Suprapubic skin (tissue), 4 donors: ENCODE data around the gene RASL12. TPM values are rescaled to one million over a fixed set of nuclear protein-coding genes. Genes with fewer than 3 reads are reported as not detected.
A peak's percentile ranks its signal among the peaks of the same experiment; 100 is the strongest.
"Not testable (repeated sequence)": the region's sequence is repeated elsewhere in the genome, so short reads cannot be mapped to it uniquely, and the experiment has no call there.

Experiments used
- DNase-seq, 2 donors: peaks; one replicate each; pipeline ENCODE4 v3.0.0-alpha.2; 2019; ENCODE audit warnings: low spot score in 2 of 2
- H3K27ac ChIP-seq: fragments of 200-600 bp; sonication (generic); one replicate; pipeline ENCODE4 v1.5.1; 2019
- H3K27me3 ChIP-seq: fragments of 200-600 bp; sonication (generic); one replicate; pipeline ENCODE4 v1.5.1; 2019
- H3K36me3 ChIP-seq: fragments of 200-600 bp; sonication (generic); one replicate; pipeline ENCODE4 v1.5.1; 2019
- H3K4me1 ChIP-seq: fragments of 200-600 bp; sonication (generic); one replicate; pipeline ENCODE4 v1.5.1; 2019
- H3K4me3 ChIP-seq: fragments of 200-600 bp; sonication (generic); one replicate; pipeline ENCODE4 v1.5.1; 2019; ENCODE audit warnings: mild to moderate bottlenecking
- H3K9me3 ChIP-seq: fragments of 200-600 bp; sonication (generic); one replicate; pipeline ENCODE4 v1.5.1; 2019
- EP300 ChIP-seq: sonication (generic); formaldehyde crosslinking; IDR thresholded peaks from one replicate; pipeline ENCODE4 v1.6.1; 2017; ENCODE audit warnings: antibody characterized with exemption
- POLR2A ChIP-seq, 2 donors: fragments of 450-650 bp; IDR thresholded peaks; one replicate each; pipeline ENCODE4 v1.6.1; 2017; ENCODE audit warnings: antibody characterized with exemption in 2 of 2, mild to moderate bottlenecking in 2 of 2, moderate library complexity in 2 of 2
- POLR2AphosphoS5 ChIP-seq, 3 donors: sonication (generic); formaldehyde crosslinking; IDR thresholded peaks; one replicate each; pipeline ENCODE4 v1.6.1; 2017; ENCODE audit warnings: antibody characterized with exemption in 3 of 3
- WGBS: methylation state at CpG from one replicate; pipeline ENCODE4 v1.1.5; 2018; 5-methylcytosine and 5-hydroxymethylcytosine counted together
- total RNA-seq, 4 donors: library from RNA; depleted of rRNA; stranded (reverse); fragments of >200 nt; gene quantifications; one replicate each; pipeline ENCODE4 v1.1.0, GENCODE V29; 2016
- TF ChIP-seq, protein P1 (sequence below), 2 donors: fragments of 200-600 bp in 1 of 2; fragments of 450-650 bp in 1 of 2; sonication (generic) in 1 of 2; IDR thresholded peaks; one replicate each; pipeline ENCODE4 v1.5.1; 2016 to 2019; ENCODE audit warnings: antibody characterized with exemption in 2 of 2, mild to moderate bottlenecking in 1 of 2, moderate library complexity in 1 of 2

The RASL12 gene
- total RNA-seq, 4 donors from 2014 or later = 4.8 to 9.7 (median 6.7) TPM

DNA sequence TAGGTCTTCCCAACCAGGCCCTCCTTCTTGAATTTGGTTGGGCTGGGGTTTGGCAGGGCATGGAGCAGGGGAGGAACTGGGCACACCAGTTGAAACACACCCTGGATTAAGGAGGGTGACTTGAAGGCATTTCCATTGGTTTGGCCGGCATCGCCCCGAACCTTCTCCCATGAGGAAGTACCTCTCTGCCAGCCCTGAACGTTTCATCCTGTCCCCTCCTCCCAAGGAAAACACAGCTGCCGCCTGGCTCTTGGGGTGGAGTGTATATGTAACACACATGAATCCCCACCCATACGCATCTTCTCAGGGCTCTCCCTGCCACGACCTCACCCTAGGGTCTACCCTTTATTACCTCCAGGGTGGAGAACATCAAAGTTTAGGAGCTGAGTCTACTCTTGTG is 32.7 kb upstream of the RASL12 start:
- WGBS = 32% methylated on average over 7 of the region's 7 CpGs
- TF ChIP-seq, protein P1, sequence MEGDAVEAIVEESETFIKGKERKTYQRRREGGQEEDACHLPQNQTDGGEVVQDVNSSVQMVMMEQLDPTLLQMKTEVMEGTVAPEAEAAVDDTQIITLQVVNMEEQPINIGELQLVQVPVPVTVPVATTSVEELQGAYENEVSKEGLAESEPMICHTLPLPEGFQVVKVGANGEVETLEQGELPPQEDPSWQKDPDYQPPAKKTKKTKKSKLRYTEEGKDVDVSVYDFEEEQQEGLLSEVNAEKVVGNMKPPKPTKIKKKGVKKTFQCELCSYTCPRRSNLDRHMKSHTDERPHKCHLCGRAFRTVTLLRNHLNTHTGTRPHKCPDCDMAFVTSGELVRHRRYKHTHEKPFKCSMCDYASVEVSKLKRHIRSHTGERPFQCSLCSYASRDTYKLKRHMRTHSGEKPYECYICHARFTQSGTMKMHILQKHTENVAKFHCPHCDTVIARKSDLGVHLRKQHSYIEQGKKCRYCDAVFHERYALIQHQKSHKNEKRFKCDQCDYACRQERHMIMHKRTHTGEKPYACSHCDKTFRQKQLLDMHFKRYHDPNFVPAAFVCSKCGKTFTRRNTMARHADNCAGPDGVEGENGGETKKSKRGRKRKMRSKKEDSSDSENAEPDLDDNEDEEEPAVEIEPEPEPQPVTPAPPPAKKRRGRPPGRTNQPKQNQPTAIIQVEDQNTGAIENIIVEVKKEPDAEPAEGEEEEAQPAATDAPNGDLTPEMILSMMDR (IDR thresholded peaks at IDR 0.05) = no peak
- TF ChIP-seq EP300 = no peak
- no peak for TF ChIP-seq POLR2AphosphoS5 (IDR thresholded peaks at IDR 0.05)
- TF ChIP-seq POLR2A (IDR thresholded peaks at IDR 0.05) = no peak
- H3K27me3 ChIP-seq = no peaks in the 10 kb centered on the region
- no peak overlapping the region for H3K4me3 ChIP-seq
- peaks cover 59% of the 10 kb centered on the region for H3K36me3 ChIP-seq
- H3K9me3 ChIP-seq = no peaks in the 10 kb centered on the region
- H3K27ac ChIP-seq = no peak overlapping the region
- peak; percentile 47 to 63 for DNase-seq
- no peaks in the 10 kb centered on the region for H3K4me1 ChIP-seq

DNA sequence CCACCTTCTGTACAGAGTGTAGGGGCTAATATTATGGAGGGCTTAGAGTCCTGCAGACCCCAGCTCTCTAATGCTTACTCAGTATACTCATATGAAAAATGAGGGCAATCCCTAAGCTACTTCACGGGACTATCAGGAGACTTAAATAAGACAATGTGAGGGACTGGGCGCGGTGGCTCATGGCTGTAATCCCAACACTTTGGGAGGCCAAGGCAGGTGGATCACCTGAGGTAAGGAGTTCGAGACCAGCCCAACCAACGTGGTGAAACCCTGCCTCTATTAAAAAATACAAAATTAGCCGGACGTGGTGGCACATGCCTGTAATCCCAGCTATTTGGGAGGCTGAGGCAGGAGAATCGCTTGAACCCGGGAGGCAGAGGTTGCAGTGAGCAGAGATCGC is 32.0 kb upstream of the RASL12 start:
- DNase-seq = peak; percentile 17 to 65
- H3K4me1 ChIP-seq, H3K4me3 ChIP-seq, H3K27me3 ChIP-seq, H3K27ac ChIP-seq, H3K9me3 ChIP-seq: not testable (repeated sequence)
- peaks cover 53% of the 10 kb centered on the region for H3K36me3 ChIP-seq
- 93% methylated on average over 10 of the region's 10 CpGs for WGBS

- TF ChIP-seq POLR2A (IDR thresholded peaks at IDR 0.05) = no peak
- TF ChIP-seq POLR2AphosphoS5 (IDR thresholded peaks at IDR 0.05) = no peak
- TF ChIP-seq, protein P1 (IDR thresholded peaks at IDR 0.05) = no peak
- TF ChIP-seq EP300 = no peak
- Histone ChIP-seq H3K27me3 (no peaks in the 10 kb centered on the region), H3K4me1 (no peaks in the 10 kb centered on the region), H3K4me3 (no peak overlapping the region), H3K27ac (no peak overlapping the region), H3K9me3 (no peaks in the 10 kb centered on the region), H3K36me3 (peaks cover 50% of the 10 kb centered on the region)
- WGBS = 94% methylated on average over 5 of the region's 5 CpGs
- peak; percentile 36 to 64 for DNase-seq
Observed at GRCh38 chr15:65099336-65099735, 31.5 kb upstream of the RASL12 start.

DNA sequence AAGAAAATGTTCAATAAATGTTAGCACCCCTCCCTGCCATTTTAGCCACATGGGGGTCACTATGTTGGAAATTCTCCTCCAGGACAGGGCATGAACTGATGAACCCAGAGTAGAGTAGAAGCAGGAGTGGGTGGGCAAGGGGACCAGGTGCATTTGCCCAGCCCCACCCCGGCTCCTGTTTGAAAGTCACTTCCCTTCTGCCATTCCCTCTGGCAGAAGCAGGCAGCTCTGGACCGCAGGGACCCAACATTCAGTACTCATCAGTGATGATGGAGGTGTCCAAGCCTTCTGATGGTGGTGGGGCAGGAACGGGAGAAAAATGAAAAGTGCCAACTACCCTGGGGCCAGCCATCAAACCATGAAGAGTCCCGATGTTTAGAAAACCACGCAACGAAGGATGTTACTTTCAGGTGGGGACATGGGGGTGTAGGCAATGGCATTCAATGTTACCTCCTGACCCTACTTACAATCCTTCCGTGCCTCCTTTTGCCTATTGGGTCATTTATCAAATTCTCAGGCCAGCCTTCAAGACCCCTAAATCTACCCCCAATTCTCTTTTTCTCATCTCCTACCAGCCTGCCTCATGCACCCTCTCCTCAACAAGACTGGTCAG is 30.0 kb upstream of the RASL12 start:
- TF ChIP-seq POLR2A (IDR thresholded peaks at IDR 0.05) (no peak), EP300 (no peak), POLR2AphosphoS5 (IDR thresholded peaks at IDR 0.05) (no peak)
- TF ChIP-seq, protein P1 (IDR thresholded peaks at IDR 0.05) = no peak
- 88% methylated on average over 7 of the region's 7 CpGs for WGBS
- Histone ChIP-seq H3K27ac (no peak overlapping the region), H3K9me3 (no peaks in the 10 kb centered on the region), H3K27me3 (no peaks in the 10 kb centered on the region), H3K4me3 (no peak overlapping the region), H3K36me3 (peaks cover 47% of the 10 kb centered on the region), H3K4me1 (no peaks in the 10 kb centered on the region)
- DNase-seq = peak; percentile 26 to 53

GRCh38 chr15:65096481-65097385 is 28.9 kb upstream of the RASL12 start:
- WGBS = 80% methylated on average over 4 of the region's 6 CpGs
- peak; percentile 30 to 66 for DNase-seq
- H3K36me3 ChIP-seq = peaks cover 40% of the 10 kb centered on the region
- no peaks in the 10 kb centered on the region for H3K4me1 ChIP-seq
- no peaks in the 10 kb centered on the region for H3K27me3 ChIP-seq
- TF ChIP-seq POLR2A (IDR thresholded peaks at IDR 0.05) (no peak), EP300 (no peak), POLR2AphosphoS5 (IDR thresholded peaks at IDR 0.05) (no peak)
- TF ChIP-seq, protein P1 (IDR thresholded peaks at IDR 0.05) = no peak
- H3K4me3 ChIP-seq = no peak overlapping the region
- H3K9me3 ChIP-seq = no peaks in the 10 kb centered on the region
- H3K27ac ChIP-seq = no peak overlapping the region
